Activated T-helper 1 cell treated with Interleukin-2 at 50 U/mL for 16 hours (primary cell): ENCODE data around the gene TTC3.

Experiments
- DNase-seq: peaks from one replicate; pipeline ENCODE4 v3.0.0-alpha.2; 2020; ENCODE audit warnings: low read depth

The TTC3 gene

DNA sequence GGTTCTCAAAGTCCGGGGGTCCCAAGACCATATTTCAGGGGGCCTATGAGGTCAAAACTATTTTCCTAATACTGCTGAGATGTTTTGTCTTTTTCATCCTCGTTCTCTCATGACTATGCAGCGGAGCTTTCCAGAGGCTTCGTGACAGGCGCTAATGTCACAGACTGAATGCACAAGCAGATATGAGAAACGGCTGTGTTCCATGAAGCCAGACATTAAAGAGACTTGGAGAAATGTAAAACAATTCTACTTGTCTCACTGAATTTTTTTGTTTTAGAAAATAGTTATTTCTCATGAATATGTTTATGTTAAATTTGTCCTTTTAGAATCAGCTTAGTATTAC is 10.5 kb upstream of the TTC3 start:
- DNase-seq = no peak

GRCh38 chr21:37063433-37063832 is 9.6 kb upstream of the TTC3 start:
- no peak for DNase-seq

- no peak for DNase-seq
Observed at GRCh38 chr21:37064841-37065240, 8.2 kb upstream of the TTC3 start.

- DNase-seq = no peak
Observed at GRCh38 chr21:37065561-37066177, 7.4 kb upstream of the TTC3 start.

- no peak for DNase-seq
Observed at GRCh38 chr21:37071561-37072273, 1.3 kb upstream of the TTC3 start.

DNA sequence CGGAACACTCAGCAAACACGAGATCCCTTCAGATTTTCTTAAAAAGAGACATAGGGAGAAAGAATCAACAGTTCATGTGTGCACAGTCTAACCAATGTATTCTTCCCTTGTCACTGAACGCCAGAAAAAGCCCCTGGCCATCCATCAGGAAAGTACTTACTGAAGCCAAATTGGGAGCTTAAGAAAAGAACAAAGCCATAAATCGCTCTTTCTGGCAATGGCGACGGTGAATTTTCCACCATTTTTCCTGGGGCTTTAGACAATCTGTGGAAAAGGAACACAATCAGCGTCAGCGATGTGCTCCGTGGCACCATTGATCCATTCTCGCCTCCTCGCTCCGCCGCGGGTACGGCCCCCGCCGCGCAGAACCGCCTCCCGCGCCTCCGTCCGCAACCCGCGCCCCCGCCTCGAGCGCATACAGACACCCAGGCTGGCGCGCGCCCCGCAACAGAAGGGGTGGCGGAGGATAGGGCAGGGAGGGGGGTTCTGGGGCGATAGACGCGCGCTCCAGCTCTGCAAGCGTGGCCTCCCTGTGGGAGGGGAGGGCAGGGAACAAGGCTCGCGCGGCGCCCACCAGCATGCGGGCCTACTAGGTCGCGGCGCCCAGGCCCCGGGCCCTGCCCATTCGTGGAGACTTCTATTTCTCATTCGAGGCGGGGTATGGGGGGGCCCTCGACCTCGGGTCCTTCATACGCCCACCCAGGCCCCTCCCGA is 623 bp upstream of the TTC3 start:
- peak; percentile 55 for DNase-seq

- peak; percentile 46 for DNase-seq
Observed at GRCh38 chr21:37073417-37074196, 553 bp downstream of the TTC3 start.

- no peak for DNase-seq
Observed at GRCh38 chr21:37074197-37074510, 1.1 kb downstream of the TTC3 start.

- DNase-seq = no peak
Observed at GRCh38 chr21:37074546-37074945, 1.5 kb downstream of the TTC3 start.

GRCh38 chr21:37075214-37075770 is 2.2 kb downstream of the TTC3 start:
- no peak for DNase-seq

- DNase-seq = no peak
Observed at GRCh38 chr21:37076087-37076850, 3.2 kb downstream of the TTC3 start.

DNA sequence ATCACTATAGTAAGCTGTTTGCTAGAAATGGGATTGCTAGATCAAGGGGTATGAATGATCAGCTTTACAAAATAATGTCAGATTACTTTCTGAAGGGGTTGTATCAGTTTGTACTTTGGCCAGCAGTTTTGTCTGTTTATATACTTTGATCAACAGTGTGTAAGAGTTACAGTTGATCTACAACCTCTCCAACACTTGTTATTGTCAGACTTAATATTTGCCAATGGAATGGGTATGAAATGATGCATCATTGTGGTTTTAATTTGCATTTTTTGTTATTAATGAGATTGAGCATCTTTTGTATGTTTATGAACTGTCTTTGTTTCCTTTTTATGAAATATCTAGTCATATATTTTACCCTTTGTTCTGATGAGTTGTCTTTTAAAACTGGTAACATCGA is 4.3 kb downstream of the TTC3 start:
- no peak for DNase-seq

DNA sequence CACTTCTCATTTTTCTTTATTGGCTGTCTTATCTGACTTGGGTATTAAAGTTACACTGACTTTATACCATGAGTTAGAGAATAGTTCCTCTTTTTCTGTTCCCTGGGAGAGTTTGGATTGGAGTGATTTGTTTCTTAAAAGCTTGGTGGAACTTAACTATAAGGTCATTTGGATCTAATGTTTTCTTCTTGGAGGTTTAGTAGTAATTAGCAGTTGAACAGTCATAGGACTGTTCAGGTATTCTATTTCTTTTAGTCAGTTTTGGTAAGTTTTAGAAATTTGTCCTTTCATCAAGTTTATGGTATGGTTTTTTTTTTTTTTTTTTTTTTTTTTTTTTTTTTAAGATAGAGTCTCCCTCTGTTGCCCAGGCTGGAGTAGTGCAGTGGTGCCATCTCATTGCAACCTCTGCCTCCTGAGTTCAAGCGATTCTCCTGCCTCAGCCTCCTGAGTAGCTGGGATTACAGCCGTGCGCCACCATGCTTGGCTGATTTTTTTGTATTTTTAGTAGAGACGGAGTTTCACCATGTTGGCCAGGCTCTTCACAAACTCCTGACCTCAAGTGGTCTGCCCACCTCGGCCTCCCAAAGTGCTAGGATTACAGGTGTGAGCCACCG is 6.3 kb downstream of the TTC3 start:
- no peak for DNase-seq

DNA sequence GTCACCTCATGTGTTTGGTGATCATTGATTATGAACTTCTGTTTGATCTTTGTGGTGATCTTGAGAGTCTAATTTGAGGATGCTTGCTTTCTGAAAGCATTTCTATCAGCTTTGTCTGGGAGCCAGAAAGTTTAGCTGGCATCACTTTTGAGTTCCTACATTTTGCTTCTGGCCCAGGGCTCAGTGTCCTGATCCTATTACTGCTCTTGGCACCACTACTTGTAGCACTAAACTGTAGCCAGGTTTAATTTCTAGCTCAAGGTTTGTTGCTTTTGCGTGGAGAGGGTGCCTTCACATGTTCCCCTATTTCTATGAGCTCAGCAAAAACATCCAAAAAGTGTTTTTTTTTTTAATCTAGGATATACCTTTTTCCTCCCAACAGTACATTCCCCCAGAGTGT is 9.3 kb downstream of the TTC3 start:
- no peak for DNase-seq

- DNase-seq = no peak
Observed at GRCh38 chr21:37082856-37083528, 9.9 kb downstream of the TTC3 start.

DNA sequence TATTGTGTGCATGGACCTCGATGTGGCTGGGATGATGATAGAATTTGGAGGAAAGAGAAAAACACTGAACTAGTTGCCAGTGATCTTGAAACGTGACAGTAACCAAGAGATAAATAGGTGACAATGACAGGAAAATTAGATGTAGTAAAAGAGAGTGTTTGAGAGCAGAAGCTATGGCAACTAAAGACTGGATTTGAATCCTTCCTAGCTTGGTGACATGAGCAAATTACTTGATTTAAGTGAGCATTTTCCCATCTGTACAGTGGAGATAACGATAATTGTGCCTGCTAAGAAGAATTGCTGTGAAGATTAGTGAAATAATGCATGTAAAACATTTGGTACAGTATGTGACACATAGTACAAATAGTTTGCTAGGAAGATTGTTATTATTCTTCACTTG is 12.7 kb downstream of the TTC3 start:
- DNase-seq = no peak

- DNase-seq = no peak
Observed at GRCh38 chr21:37087188-37087587, 14.1 kb downstream of the TTC3 start.

DNA sequence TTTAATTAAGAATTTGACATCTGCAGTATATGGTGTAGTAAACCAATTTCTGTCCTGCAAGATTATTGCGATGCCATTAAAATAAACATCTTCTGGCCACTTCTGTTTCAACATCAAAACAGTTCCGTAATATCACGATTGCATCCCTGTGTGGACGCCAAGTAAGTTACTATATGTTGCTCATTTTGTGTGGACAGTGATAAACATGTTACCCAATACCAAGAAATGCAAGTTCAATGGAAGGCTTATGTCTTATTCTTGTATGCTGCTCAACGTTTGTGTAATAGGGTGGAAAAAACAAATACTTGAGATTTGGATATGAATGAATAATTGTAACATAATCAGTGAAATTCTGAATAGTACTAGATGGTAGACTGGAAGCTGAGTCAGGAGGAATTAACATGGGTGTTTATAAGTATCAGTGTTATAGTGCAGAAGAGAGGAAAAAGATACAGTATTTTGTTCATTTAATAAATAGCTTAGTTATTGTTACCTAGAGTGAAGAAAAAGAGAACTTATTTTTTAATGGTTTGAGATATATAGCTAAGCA is 15.2 kb downstream of the TTC3 start:
- no peak for DNase-seq

GRCh38 chr21:37093977-37094376 is 20.9 kb downstream of the TTC3 start:
- DNase-seq = no peak

DNA sequence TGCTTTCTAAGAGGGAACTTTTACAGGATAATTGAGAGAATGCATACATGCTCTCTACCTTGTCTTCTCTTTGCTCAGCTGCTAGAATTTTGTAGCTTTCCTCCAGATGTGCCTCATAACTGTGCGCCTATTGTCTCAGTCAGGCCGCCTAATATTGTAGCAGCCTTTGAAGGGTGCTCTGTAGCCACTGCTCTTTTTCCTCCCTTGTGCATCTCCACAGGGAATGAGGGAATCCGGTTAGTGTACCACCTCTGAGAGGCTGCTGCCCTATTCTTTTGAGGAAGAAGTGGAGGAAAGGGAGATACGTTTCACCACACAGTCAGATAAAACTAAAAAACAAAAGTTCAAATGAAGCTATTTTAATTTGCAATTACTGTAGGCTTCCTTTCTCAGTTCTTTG is 22.8 kb downstream of the TTC3 start:
- no peak for DNase-seq

GRCh38 chr21:37098751-37099150 is 25.7 kb downstream of the TTC3 start:
- DNase-seq = no peak
